Neural progenitor cell (in vitro differentiated cells): Measurements from ENCODE around the gene DNAJC18. TPM values are rescaled to one million over a fixed set of nuclear protein-coding genes. Genes with fewer than 3 reads are reported as not detected.

Experiments
- DNase-seq: peaks from one replicate; pipeline ENCODE4 v3.0.0-alpha.2; 2016; ENCODE audit warnings: low spot score
- H2AFZ ChIP-seq: fragments of 200-600 bp; sonication (generic); replicated peaks from 2 replicates; pipeline ENCODE4 v1.6.1; 2016; ENCODE audit warnings: antibody characterized with exemption
- H3F3A ChIP-seq: fragments of 200-600 bp; sonication (generic); 2 replicates; pipeline ENCODE4 v1.6.1; 2016; ENCODE audit warnings: antibody characterized with exemption, low read depth
- H3K27ac ChIP-seq: fragments of 200-600 bp; sonication (generic); 2 replicates; pipeline ENCODE4 v1.5.1; 2016; ENCODE audit warnings: mild to moderate bottlenecking
- H3K27me3 ChIP-seq: fragments of 200-600 bp; sonication (generic); 2 replicates; pipeline ENCODE4 v1.6.1; 2016; ENCODE audit warnings: mild to moderate bottlenecking, moderate library complexity
- H3K36me3 ChIP-seq: fragments of 200-600 bp; sonication (generic); 2 replicates; pipeline ENCODE4 v1.5.1; 2016
- H3K4me1 ChIP-seq: fragments of 200-600 bp; sonication (generic); 2 replicates; pipeline ENCODE4 v1.6.1; 2016; ENCODE audit warnings: mixed run types
- H3K4me2 ChIP-seq: fragments of 200-600 bp; sonication (generic); 2 replicates; pipeline ENCODE4 v1.6.1; 2016
- H3K4me3 ChIP-seq: fragments of 200-600 bp; sonication (generic); 2 replicates; pipeline ENCODE4 v1.5.1; 2016
- H3K79me2 ChIP-seq: fragments of 200-600 bp; sonication (generic); 2 replicates; pipeline ENCODE4 v1.6.1; 2016; ENCODE audit warnings: low read depth
- H3K9ac ChIP-seq: fragments of 200-600 bp; sonication (generic); 2 replicates; pipeline ENCODE4 v1.6.1; 2016
- H3K9me3 ChIP-seq: fragments of 200-600 bp; sonication (generic); 2 replicates; pipeline ENCODE4 v1.5.1; 2016; ENCODE audit warnings: low read depth
- H4K20me1 ChIP-seq: fragments of 200-600 bp; sonication (generic); 2 replicates; pipeline ENCODE4 v1.6.1; 2016; ENCODE audit warnings: low read depth
- H3K27ac Mint-ChIP-seq: 3 replicates; pipeline ENCODE4 v1.8.0; 2021; ENCODE audit warnings: mixed read lengths
- H3K27me3 Mint-ChIP-seq: 2 replicates; pipeline ENCODE4 v1.8.0; 2022; ENCODE audit warnings: low read depth, mild to moderate bottlenecking, inconsistent platforms, moderate library complexity, mixed read lengths; ENCODE audit not compliant: insufficient read depth
- H3K36me3 Mint-ChIP-seq: 3 replicates; pipeline ENCODE4 v1.8.0; 2021; ENCODE audit warnings: mixed read lengths
- H3K4me1 Mint-ChIP-seq: 3 replicates; pipeline ENCODE4 v1.8.0; 2021; ENCODE audit warnings: mixed read lengths
- H3K4me3 Mint-ChIP-seq: 3 replicates; pipeline ENCODE4 v1.8.0; 2021; ENCODE audit warnings: mild to moderate bottlenecking, moderate library complexity, mixed read lengths
- H3K9me3 Mint-ChIP-seq: 3 replicates; pipeline ENCODE4 v1.8.0; 2020; ENCODE audit warnings: mixed read lengths
- CTCF ChIP-seq: fragments of 200-600 bp; sonication (generic); IDR thresholded peaks from 2 replicates; pipeline ENCODE4 v1.5.1; 2017; ENCODE audit warnings: antibody characterized with exemption, mild to moderate bottlenecking
- EZH2 ChIP-seq: fragments of 200-600 bp; sonication (generic); IDR thresholded peaks from 2 replicates; pipeline ENCODE4 v1.6.1; 2017; ENCODE audit warnings: antibody characterized with exemption, mild to moderate bottlenecking, moderate library complexity
- EZH2phosphoT487 ChIP-seq: fragments of 200-600 bp; sonication (generic); IDR thresholded peaks from 2 replicates; pipeline ENCODE4 v1.6.1; 2017; ENCODE audit warnings: antibody characterized with exemption
- total RNA-seq: library from RNA; depleted of rRNA; stranded (reverse); fragments of >200 nt; gene quantifications from 2 replicates; pipeline ENCODE4 v1.2.3, GENCODE V29; 2015; ENCODE audit warnings: low replicate concordance

The DNAJC18 gene
- total RNA-seq, 1 donor from 2014 or later: 21.7 TPM

GRCh38 chr5:139415221-139415861, 24.0 kb downstream of the DNAJC18 start:
- Histone ChIP-seq H3K9me3 (no peaks in the 10 kb centered on the region), H3K9ac (no peak overlapping the region), H3F3A (peaks cover 33% of the 10 kb centered on the region), H3K4me1 (peaks cover 22% of the 10 kb centered on the region), H3K4me2 (no peak overlapping the region), H3K79me2 (no peaks in the 10 kb centered on the region), H3K4me3 (no peak overlapping the region), H3K27ac (no peak overlapping the region), H3K36me3 (no peaks in the 10 kb centered on the region), H2AFZ (no peak overlapping the region), H3K27me3 (no peaks in the 10 kb centered on the region), H4K20me1 (no peaks in the 10 kb centered on the region)
- H3K9me3 Mint-ChIP-seq: no peaks in the 10 kb centered on the region
- no peak overlapping the region for H3K27ac Mint-ChIP-seq
- H3K4me3 Mint-ChIP-seq: no peak overlapping the region
- H3K27me3 Mint-ChIP-seq: no peaks in the 10 kb centered on the region
- TF ChIP-seq CTCF: no peak
- TF ChIP-seq EZH2: no peak
- TF ChIP-seq EZH2phosphoT487: no peak
- DNase-seq: no peak
- peaks cover 10% of the 10 kb centered on the region for H3K36me3 Mint-ChIP-seq
- H3K4me1 Mint-ChIP-seq: peaks cover 18% of the 10 kb centered on the region

- H3K9me3 ChIP-seq: no peaks in the 10 kb centered on the region
- Mint-ChIP-seq H3K9me3 (no peaks in the 10 kb centered on the region), H3K27ac (no peak overlapping the region), H3K27me3 (no peaks in the 10 kb centered on the region), H3K4me3 (no peak overlapping the region), H3K4me1 (peaks cover 11% of the 10 kb centered on the region), H3K36me3 (peaks cover 10% of the 10 kb centered on the region)
- H3K79me2 ChIP-seq: no peaks in the 10 kb centered on the region
- H3F3A ChIP-seq: peaks cover 26% of the 10 kb centered on the region
- TF ChIP-seq EZH2 (no peak), EZH2phosphoT487 (no peak), CTCF (no peak)
- H3K9ac ChIP-seq: no peak overlapping the region
- no peaks in the 10 kb centered on the region for H3K36me3 ChIP-seq
- H2AFZ ChIP-seq: no peak overlapping the region
- no peak overlapping the region for H3K4me2 ChIP-seq
- peaks cover 16% of the 10 kb centered on the region for H3K4me1 ChIP-seq
- no peak overlapping the region for H3K4me3 ChIP-seq
- no peaks in the 10 kb centered on the region for H4K20me1 ChIP-seq
- DNase-seq: no peak
- no peak overlapping the region for H3K27ac ChIP-seq
- H3K27me3 ChIP-seq: no peaks in the 10 kb centered on the region
Measured at GRCh38 chr5:139414581-139415130, 24.7 kb downstream of the DNAJC18 start.

- no peak overlapping the region for H3K27ac Mint-ChIP-seq
- no peaks in the 10 kb centered on the region for H3K79me2 ChIP-seq
- no peak overlapping the region for H3K9ac ChIP-seq
- no peaks in the 10 kb centered on the region for H3K27me3 ChIP-seq
- TF ChIP-seq CTCF (no peak), EZH2 (no peak), EZH2phosphoT487 (no peak)
- H3K36me3 ChIP-seq: no peaks in the 10 kb centered on the region
- H3K36me3 Mint-ChIP-seq: peaks cover 10% of the 10 kb centered on the region
- DNase-seq: no peak
- H3F3A ChIP-seq: peaks cover 19% of the 10 kb centered on the region
- peaks cover 9% of the 10 kb centered on the region for H3K4me1 ChIP-seq
- no peaks in the 10 kb centered on the region for H3K27me3 Mint-ChIP-seq
- H4K20me1 ChIP-seq: no peaks in the 10 kb centered on the region
- H3K9me3 Mint-ChIP-seq: no peaks in the 10 kb centered on the region
- H3K4me3 ChIP-seq: no peak overlapping the region
- H2AFZ ChIP-seq: no peak overlapping the region
- H3K4me3 Mint-ChIP-seq: no peak overlapping the region
- H3K4me2 ChIP-seq: no peak overlapping the region
- H3K9me3 ChIP-seq: no peaks in the 10 kb centered on the region
- peaks cover 7% of the 10 kb centered on the region for H3K4me1 Mint-ChIP-seq
- no peak overlapping the region for H3K27ac ChIP-seq
Measured at GRCh38 chr5:139413963-139414362, 25.4 kb downstream of the DNAJC18 start.
